ENCODE data around the gene AP4E1.
"Not testable (repeated sequence)": the region's sequence is repeated elsewhere in the genome, so short reads cannot be mapped to it uniquely, and the experiment has no call there.

AP4E1 gene

GRCh38 chr15:50911001-50911400 is 2.5 kb downstream of the AP4E1 start:
- TF ChIP-seq SP1 (IDR thresholded peaks at IDR 0.05) (no peak), CTBP1 (IDR thresholded peaks at IDR 0.05; ENCODE audit: borderline replicate concordance) (no peak), FOXK2 (IDR thresholded peaks at IDR 0.05) (no peak), LEF1 (IDR thresholded peaks at IDR 0.05; ENCODE audit: borderline replicate concordance) (no peak)
- CTCF ChIA-PET = no interaction called here
- POLR2A ChIA-PET = no interaction called here
- no peak for DNase-seq (ENCODE audit: extremely low spot score)

- TF ChIP-seq FOXA1 (IDR thresholded peaks at IDR 0.05) (no peak), TARDBP (IDR thresholded peaks at IDR 0.05) (no peak), NFRKB (IDR thresholded peaks at IDR 0.05) (no peak), ZNF384 (IDR thresholded peaks at IDR 0.05) (no peak), L3MBTL2 (conservative IDR thresholded peaks at IDR 0.05) (no peak), FOXM1 (IDR thresholded peaks at IDR 0.05; ENCODE audit: borderline replicate concordance) (no peak), SUZ12 (IDR thresholded peaks at IDR 0.05) (no peak), SP1 (IDR thresholded peaks at IDR 0.05) (no peak), CTBP1 (IDR thresholded peaks at IDR 0.05; ENCODE audit: borderline replicate concordance) (no peak), ELF4 (IDR thresholded peaks at IDR 0.05) (no peak), PKNOX1 (IDR thresholded peaks at IDR 0.05) (no peak), ARNT (IDR thresholded peaks at IDR 0.05) (no peak), BHLHE40 (IDR thresholded peaks at IDR 0.05; ENCODE audit: borderline replicate concordance) (no peak), HDGF (IDR thresholded peaks at IDR 0.05; ENCODE audit: borderline replicate concordance) (no peak), FOXK2 (IDR thresholded peaks at IDR 0.05) (no peak), LEF1 (IDR thresholded peaks at IDR 0.05; ENCODE audit: borderline replicate concordance) (no peak)
- DNase-seq (ENCODE audit: extremely low spot score) = no peak
- CTCF ChIA-PET = no interaction called here
- POLR2A ChIA-PET = no interaction called here
These were observed 3.1 kb downstream of the AP4E1 start for GRCh38 chr15:50911621-50912020.

GRCh38 chr15:50916400-50916799 is 7.9 kb downstream of the AP4E1 start:
- CTCF ChIA-PET = no interaction called here
- POLR2A ChIA-PET = no interaction called here
- TF ChIP-seq CTBP1 (IDR thresholded peaks at IDR 0.05; ENCODE audit: borderline replicate concordance) (no peak), PKNOX1 (IDR thresholded peaks at IDR 0.05) (no peak), LEF1 (IDR thresholded peaks at IDR 0.05; ENCODE audit: borderline replicate concordance) (no peak), L3MBTL2 (conservative IDR thresholded peaks at IDR 0.05) (no peak), SUZ12 (IDR thresholded peaks at IDR 0.05) (no peak), NFRKB (IDR thresholded peaks at IDR 0.05) (no peak), ELF4 (IDR thresholded peaks at IDR 0.05) (no peak), FOXA1 (IDR thresholded peaks at IDR 0.05) (no peak), FOXM1 (IDR thresholded peaks at IDR 0.05; ENCODE audit: borderline replicate concordance) (no peak), FOXK2 (IDR thresholded peaks at IDR 0.05) (no peak), SP1 (IDR thresholded peaks at IDR 0.05) (no peak), ZNF384 (IDR thresholded peaks at IDR 0.05) (no peak), BHLHE40 (IDR thresholded peaks at IDR 0.05; ENCODE audit: borderline replicate concordance) (no peak), ARNT (IDR thresholded peaks at IDR 0.05) (no peak)
- no peak for DNase-seq (ENCODE audit: extremely low spot score)

DNA sequence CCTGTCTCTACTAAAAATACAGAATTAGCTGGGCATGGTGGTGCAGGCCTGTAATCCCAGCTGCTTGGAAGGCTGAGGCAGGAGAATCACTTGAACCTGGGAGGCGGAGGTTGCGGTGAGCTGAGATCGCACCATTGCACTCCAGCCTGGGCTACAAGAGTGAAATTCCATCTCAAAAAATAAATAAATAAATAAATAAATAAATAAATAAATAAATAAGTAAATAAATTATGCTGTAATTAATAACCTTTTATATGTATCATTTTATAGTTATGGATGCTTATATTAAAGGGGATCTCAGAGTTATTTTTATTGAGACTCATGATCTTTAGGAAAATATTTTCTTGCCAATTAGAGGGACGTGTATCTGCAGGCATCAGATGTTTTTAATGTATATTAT is 10.9 kb downstream of the AP4E1 start:
- DNase-seq (ENCODE audit: extremely low spot score); CTCF ChIA-PET; POLR2A ChIA-PET: not testable (repeated sequence)

DNA sequence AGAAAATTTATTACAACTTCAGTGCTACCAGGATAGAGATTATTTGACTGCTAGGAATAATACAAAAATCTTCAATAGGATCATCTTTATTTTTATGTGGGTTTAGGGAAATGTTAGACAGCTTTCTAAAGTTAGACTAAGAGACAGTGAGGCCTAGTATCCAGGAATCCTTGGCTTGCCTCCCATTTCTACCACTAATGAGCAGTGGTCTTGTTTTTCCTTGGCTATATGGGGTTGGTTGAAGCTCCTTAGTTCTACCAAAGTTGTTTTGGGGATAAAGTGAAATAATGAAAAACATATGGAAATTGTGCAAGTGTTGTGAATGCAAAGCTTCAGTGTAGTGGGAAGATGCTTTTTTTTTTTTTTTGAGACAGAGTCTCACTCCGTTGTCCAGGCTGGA is 16.8 kb downstream of the AP4E1 start:
- TF ChIP-seq ELF4 (IDR thresholded peaks at IDR 0.05) = no peak
- TF ChIP-seq CTBP1 (IDR thresholded peaks at IDR 0.05; ENCODE audit: borderline replicate concordance) = no peak
- no peak for DNase-seq (ENCODE audit: extremely low spot score)
- CTCF ChIA-PET = no interaction called here
- POLR2A ChIA-PET = no interaction called here

- DNase-seq (ENCODE audit: extremely low spot score) = no peak
- POLR2A ChIA-PET = no interaction called here
- CTCF ChIA-PET = no interaction called here
- TF ChIP-seq PKNOX1 (IDR thresholded peaks at IDR 0.05) (no peak), FOXK2 (IDR thresholded peaks at IDR 0.05) (no peak), TARDBP (IDR thresholded peaks at IDR 0.05) (no peak), FOXM1 (IDR thresholded peaks at IDR 0.05; ENCODE audit: borderline replicate concordance) (no peak), HDGF (IDR thresholded peaks at IDR 0.05; ENCODE audit: borderline replicate concordance) (no peak), SP1 (IDR thresholded peaks at IDR 0.05) (no peak), NFRKB (IDR thresholded peaks at IDR 0.05) (no peak), LEF1 (IDR thresholded peaks at IDR 0.05; ENCODE audit: borderline replicate concordance) (no peak), SUZ12 (IDR thresholded peaks at IDR 0.05) (no peak), BHLHE40 (IDR thresholded peaks at IDR 0.05; ENCODE audit: borderline replicate concordance) (no peak)
These were observed 20.6 kb downstream of the AP4E1 start for GRCh38 chr15:50929062-50929461.

DNA sequence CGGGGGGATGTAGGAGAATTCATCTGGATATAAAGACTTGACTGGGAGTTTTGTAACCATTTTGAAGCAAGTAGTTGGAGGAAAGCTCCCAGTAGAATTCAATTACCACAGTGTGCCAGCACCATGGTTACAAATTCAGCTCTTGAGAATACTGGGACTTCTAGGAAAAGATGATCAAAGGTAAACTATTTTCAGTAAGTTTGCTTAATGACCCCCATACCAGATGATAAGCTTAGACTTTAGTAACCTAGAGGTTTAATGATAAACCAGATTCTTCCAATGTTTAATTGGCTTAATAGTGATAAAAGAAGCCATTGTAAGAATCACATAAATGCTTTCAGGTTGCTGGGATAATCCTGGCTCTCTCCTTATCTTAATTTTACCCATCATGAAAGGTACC is 22.3 kb downstream of the AP4E1 start:
- TF ChIP-seq FOXK2 (IDR thresholded peaks at IDR 0.05) = no peak
- POLR2A ChIA-PET = no interaction called here
- DNase-seq (ENCODE audit: extremely low spot score) = no peak
- CTCF ChIA-PET = no interaction called here

GRCh38 chr15:50933341-50933740 is 24.9 kb downstream of the AP4E1 start:
- ChIA-PET POLR2A (no interaction called here), CTCF (no interaction called here)
- TF ChIP-seq LEF1 (IDR thresholded peaks at IDR 0.05; ENCODE audit: borderline replicate concordance) (no peak), FOXM1 (IDR thresholded peaks at IDR 0.05; ENCODE audit: borderline replicate concordance) (no peak), SP1 (IDR thresholded peaks at IDR 0.05) (no peak), ELF4 (IDR thresholded peaks at IDR 0.05) (no peak), FOXK2 (IDR thresholded peaks at IDR 0.05) (no peak)
- DNase-seq (ENCODE audit: extremely low spot score) = no peak
